GM23338 (cell line): ENCODE results near the gene RTL10. TPM values are rescaled to one million over a fixed set of nuclear protein-coding genes. Genes with fewer than 3 reads are reported as not detected.

Experiments used
- ATAC-seq: fragments of 200-7000 bp; cut with Tn5 transposase; 3 replicates; pipeline ENCODE4 v1.9.1; 2020
- DNase-seq: peaks from one replicate; pipeline ENCODE4 v3.0.0-alpha.2; 2015; ENCODE audit warnings: low spot score
- H2AFZ ChIP-seq: fragments of 200-600 bp; sonication (generic); 2 replicates; pipeline ENCODE4 v1.8.0; 2016; ENCODE audit warnings: antibody characterized with exemption, mild to moderate bottlenecking, moderate library complexity
- H3F3A ChIP-seq: fragments of 200-600 bp; sonication (generic); replicated peaks from 2 replicates; pipeline ENCODE4 v1.8.0; 2017; ENCODE audit warnings: antibody characterized with exemption, mixed run types, low read depth
- H3K27ac ChIP-seq: fragments of 200-600 bp; sonication (generic); 2 replicates; pipeline ENCODE4 v1.6.1; 2016; ENCODE audit warnings: low read depth
- H3K27me3 ChIP-seq: fragments of 200-600 bp; sonication (generic); 2 replicates; pipeline ENCODE4 v1.8.0; 2016; ENCODE audit warnings: mild to moderate bottlenecking, mixed run types, moderate library complexity; ENCODE audit not compliant: insufficient read depth
- H3K36me3 ChIP-seq: fragments of 200-600 bp; sonication (generic); 2 replicates; pipeline ENCODE4 v1.8.0; 2016; ENCODE audit warnings: mild to moderate bottlenecking; ENCODE audit not compliant: insufficient read depth
- H3K4me1 ChIP-seq: fragments of 200-600 bp; sonication (generic); 2 replicates; pipeline ENCODE4 v1.8.0; 2016; ENCODE audit warnings: mild to moderate bottlenecking, moderate library complexity; ENCODE audit not compliant: insufficient read depth
- H3K4me2 ChIP-seq: fragments of 200-600 bp; sonication (generic); 2 replicates; pipeline ENCODE4 v1.7.1; 2017; ENCODE audit warnings: mixed run types
- H3K4me3 ChIP-seq: fragments of 200-600 bp; sonication (generic); 2 replicates; pipeline ENCODE4 v1.6.1; 2016; ENCODE audit warnings: mixed run types
- H3K79me2 ChIP-seq: fragments of 200-600 bp; sonication (generic); replicated peaks from 2 replicates; pipeline ENCODE4 v1.8.0; 2017; ENCODE audit warnings: mild to moderate bottlenecking; ENCODE audit not compliant: insufficient read depth
- H3K9me2 ChIP-seq: fragments of 200-600 bp; sonication (generic); 2 replicates; pipeline ENCODE4 v1.8.0; 2017; ENCODE audit not compliant: insufficient read depth
- H4K20me1 ChIP-seq: fragments of 200-600 bp; sonication (generic); replicated peaks from 2 replicates; pipeline ENCODE4 v1.8.0; 2017; ENCODE audit warnings: mild to moderate bottlenecking; ENCODE audit not compliant: insufficient read depth
- H3K27ac Mint-ChIP-seq: 2 replicates; pipeline ENCODE4 v1.8.0; 2020; ENCODE audit warnings: inconsistent platforms, mild to moderate bottlenecking, moderate library complexity, mixed read lengths
- H3K27me3 Mint-ChIP-seq: 3 replicates; pipeline ENCODE4 v1.8.0; 2022; ENCODE audit warnings: low read depth, mild to moderate bottlenecking, moderate library complexity, mixed read lengths, inconsistent platforms; ENCODE audit not compliant: insufficient read depth, poor library complexity
- H3K36me3 Mint-ChIP-seq: 3 replicates; pipeline ENCODE4 v1.8.0; 2021; ENCODE audit warnings: low read depth, mild to moderate bottlenecking, inconsistent platforms, moderate library complexity, mixed read lengths
- H3K4me1 Mint-ChIP-seq: 3 replicates; pipeline ENCODE4 v1.8.0; 2020; ENCODE audit warnings: mild to moderate bottlenecking, inconsistent platforms, mixed read lengths
- H3K4me3 Mint-ChIP-seq: 3 replicates; pipeline ENCODE4 v1.8.0; 2021; ENCODE audit warnings: moderate library complexity, mild to moderate bottlenecking, inconsistent platforms, mixed read lengths
- H3K9me3 Mint-ChIP-seq: 3 replicates; pipeline ENCODE4 v1.8.0; 2020; ENCODE audit warnings: moderate library complexity, mild to moderate bottlenecking, inconsistent platforms, mixed read lengths
- CREB1 ChIP-seq: fragments of 250-450 bp; sonication (Bioruptor Pico); IDR thresholded peaks from 2 replicates; pipeline ENCODE4 v1.5.0; 2020; ENCODE audit warnings: low read depth, mild to moderate bottlenecking, moderate library complexity
- CTCF ChIP-seq, 2 experiments: fragments of 200-600 bp in 1 of 2; sonication (generic) in 1 of 2; conservative IDR thresholded peaks; 2 replicates each; pipeline versions ENCODE4 v1.5.1 to v1.6.1; 2016 to 2017; ENCODE audit warnings: antibody characterized with exemption in 2 of 2, low read depth in 2 of 2, mild to moderate bottlenecking in 2 of 2, moderate library complexity in 1 of 2
- EZH2 ChIP-seq: fragments of 200-600 bp; sonication (generic); IDR thresholded peaks from one replicate; pipeline ENCODE4 v1.8.0; 2017; ENCODE audit warnings: antibody characterized with exemption, mild to moderate bottlenecking, low read depth; ENCODE audit not compliant: unreplicated experiment
- REST ChIP-seq: IDR thresholded peaks from one replicate; pipeline ENCODE4 v1.6.1; 2018; ENCODE audit warnings: antibody characterized with exemption; ENCODE audit not compliant: unreplicated experiment
- STAT1 ChIP-seq: IDR thresholded peaks from one replicate; pipeline ENCODE4 v1.6.1; 2016; ENCODE audit warnings: antibody characterized with exemption; ENCODE audit not compliant: unreplicated experiment
- ZNF114 ChIP-seq: fragments of 250-450 bp; sonication (Bioruptor Pico); IDR thresholded peaks from 2 replicates; pipeline ENCODE4 v1.5.0; 2020; ENCODE audit warnings: mild to moderate bottlenecking, moderate library complexity
- ZNF331 ChIP-seq: fragments of 250-450 bp; sonication (Bioruptor Pico); IDR thresholded peaks from 2 replicates; pipeline ENCODE4 v1.5.0; 2020; ENCODE audit warnings: low read depth, mild to moderate bottlenecking, moderate library complexity
- ZNF462 ChIP-seq: fragments of 250-450 bp; sonication (Bioruptor Pico); IDR thresholded peaks from 2 replicates; pipeline ENCODE4 v1.5.0; 2020; ENCODE audit warnings: mild to moderate bottlenecking, moderate library complexity
- polyA plus RNA-seq: library from polyadenylated mRNA; unstranded; fragments of >200 nt; fragmentation: Nextera tagmentation; extraction: Ambion mirVana; gene quantifications from 2 replicates; pipeline ENCODE4 v1.2.1, GENCODE V29; 2016
- total RNA-seq: library from RNA; depleted of rRNA; stranded (reverse); fragments of >200 nt; shearing (Covaris generic); gene quantifications from 2 replicates; pipeline ENCODE4 v1.2.3, GENCODE V29; 2014

Gene RTL10
- total and polyA plus RNA-seq, 2 experiments from 2014 or later = 9.4 to 17.4 TPM

- no peak for TF ChIP-seq REST
- TF ChIP-seq ZNF331 = no peak
- no peak for TF ChIP-seq CREB1
Observed at GRCh38 chr22:19806213-19807160, 48.2 kb downstream of the RTL10 start (continued).

GRCh38 chr22:19805821-19806212 is 48.9 kb downstream of the RTL10 start:
- Histone ChIP-seq H3K4me1 (no peaks in the 10 kb centered on the region), H3K27me3 (no peaks in the 10 kb centered on the region), H2AFZ (no peak overlapping the region), H3K9me2 (no peaks in the 10 kb centered on the region), H3K4me3 (no peak overlapping the region), H3K27ac (no peak overlapping the region), H4K20me1 (no peaks in the 10 kb centered on the region), H3K36me3 (no peaks in the 10 kb centered on the region), H3K79me2 (no peaks in the 10 kb centered on the region), H3F3A (no peaks in the 10 kb centered on the region), H3K4me2 (no peak overlapping the region)
- Mint-ChIP-seq H3K27ac (no peak overlapping the region), H3K4me1 (no peaks in the 10 kb centered on the region), H3K4me3 (no peak overlapping the region), H3K27me3 (peaks cover 20% of the 10 kb centered on the region), H3K9me3 (no peaks in the 10 kb centered on the region; the same call in 2 of the 3 replicates), H3K36me3 (no peaks in the 10 kb centered on the region)
- TF ChIP-seq REST = no peak
- no peak for TF ChIP-seq CTCF (conservative IDR thresholded peaks at IDR 0.05; ENCODE audit: low read depth in 2 of 2)
- TF ChIP-seq STAT1 = no peak
- TF ChIP-seq ZNF462 (CRISPR knock-in tag) = no peak
- no peak for TF ChIP-seq ZNF114 (CRISPR knock-in tag)
- no peak for TF ChIP-seq EZH2
- DNase-seq (no peak), ATAC-seq (no peak)
